T-helper 22 cell (primary cell): ENCODE data around the gene VPS37C.
A peak's percentile ranks its signal among the peaks of the same experiment; 100 is the strongest.
"Not testable (repeated sequence)": the region's sequence is repeated elsewhere in the genome, so short reads cannot be mapped to it uniquely, and the experiment has no call there.

Source experiments
- DNase-seq: peaks from one replicate; pipeline ENCODE4 v3.0.0-alpha.2; 2020; ENCODE audit warnings: low read depth

The VPS37C gene

GRCh38 chr11:61161190-61162091, at the start of gene VPS37C:
Gene VPS37C, minus strand, starts transcription at chr11:61161426. Its CDS starts 22,597 bp downstream, at chr11:61138829.
- DNase-seq, result peak; percentile 82

- DNase-seq, result not testable (repeated sequence)
Observed at GRCh38 chr11:61210629-61211028, 49.4 kb upstream of the VPS37C start.

- not testable (repeated sequence) for DNase-seq
Observed at GRCh38 chr11:61207636-61208310, 46.5 kb upstream of the VPS37C start.

- DNase-seq, result not testable (repeated sequence)
Observed at GRCh38 chr11:61204502-61205059, 43.4 kb upstream of the VPS37C start.

- not testable (repeated sequence) for DNase-seq
Observed at GRCh38 chr11:61203873-61204272, 42.6 kb upstream of the VPS37C start.

GRCh38 chr11:61202950-61203746, 41.9 kb upstream of the VPS37C start, which contains the start of gene PGA3:
Gene PGA3, plus strand, starts transcription at chr11:61203515. Its CDS starts 50 bp downstream, at chr11:61203565.
- not testable (repeated sequence) for DNase-seq

GRCh38 chr11:61201476-61201875, 40.2 kb upstream of the VPS37C start:
- DNase-seq, result no peak

GRCh38 chr11:61198948-61199523, 37.8 kb upstream of the VPS37C start:
- no peak for DNase-seq

- no peak for DNase-seq
Observed at GRCh38 chr11:61198361-61198760, 37.1 kb upstream of the VPS37C start.

- DNase-seq, result no peak
Observed at GRCh38 chr11:61195719-61196118, 34.5 kb upstream of the VPS37C start.

- DNase-seq, result no peak
Observed at GRCh38 chr11:61194981-61195695, 33.9 kb upstream of the VPS37C start.

GRCh38 chr11:61194169-61194671, 33.0 kb upstream of the VPS37C start:
- DNase-seq, result no peak

GRCh38 chr11:61193596-61193995, 32.4 kb upstream of the VPS37C start:
- DNase-seq, result no peak

- no peak for DNase-seq
Observed at GRCh38 chr11:61189933-61190332, 28.7 kb upstream of the VPS37C start.

- DNase-seq, result peak; percentile 44
Observed at GRCh38 chr11:61187505-61188130, 26.4 kb upstream of the VPS37C start.

GRCh38 chr11:61186504-61186903, 25.3 kb upstream of the VPS37C start:
- DNase-seq, result no peak

- DNase-seq, result no peak
Observed at GRCh38 chr11:61183645-61184044, 22.4 kb upstream of the VPS37C start.

- no peak for DNase-seq
Observed at GRCh38 chr11:61181489-61181888, 20.3 kb upstream of the VPS37C start.

GRCh38 chr11:61180205-61180604, 19.0 kb upstream of the VPS37C start:
- DNase-seq, result not testable (repeated sequence)

- no peak for DNase-seq
Observed at GRCh38 chr11:61176446-61176845, 15.2 kb upstream of the VPS37C start.
